GM12878 (cell line): ENCODE measurements around the gene WSCD1. TPM values are rescaled to one million over a fixed set of nuclear protein-coding genes. Genes with fewer than 3 reads are reported as not detected.

Source experiments
- ATAC-seq: fragments of 200-7000 bp; cut with Tn5 transposase; 3 replicates; pipeline ENCODE4 v1.9.1; 2020; ENCODE audit warnings: mild to moderate bottlenecking, moderate library complexity
- BruUV-seq: library from RNA; stranded (reverse); fragments of 400-500 nt; replicated peaks from 2 replicates; lab custom pipeline; 2021; lab: Mats Ljungman, UMichigan
- CTCF ChIA-PET: fragments of 300-600 bp; sonication (Branson Sonifier 250); formaldehyde crosslinking; extraction: SDS; loops from one replicate; lab custom pipeline; 2021; ENCODE audit warnings: inconsistent platforms; lab: Yijun Ruan, JAX
- POLR2A ChIA-PET: fragments of 350-600 bp; formaldehyde crosslinking; extraction: SDS; loops from one replicate; lab custom pipeline; 2021; ENCODE audit warnings: inconsistent platforms; lab: Charles Lee
- RAD21 ChIA-PET: fragments of 300-600 bp; sonication (Branson Sonifier 250); formaldehyde crosslinking; loops from one replicate; lab custom pipeline; 2023; ENCODE audit warnings: antibody characterized with exemption; ENCODE audit not compliant: unreplicated experiment; lab: Charles Lee
- SMC1A ChIA-PET: fragments of 300-600 bp; sonication (Branson Sonifier 250); formaldehyde crosslinking; loops from one replicate; lab custom pipeline; 2023; ENCODE audit not compliant: unreplicated experiment, uncharacterized antibody; lab: Charles Lee
- DNase-seq: peaks from one replicate; pipeline ENCODE4 v3.0.0-alpha.2; 2011; ENCODE audit warnings: low read depth, low spot score
- FAIRE-seq: peaks from 3 replicates; lab custom pipeline; 2011; peaks lifted over from hg19 to GRCh38; lab: Jason Lieb, UNC
- H2AFZ ChIP-seq: 2 replicates; pipeline ENCODE4 v1.6.0; 2011; ENCODE audit warnings: low read depth, low read length, control low read depth; ENCODE audit not compliant: control insufficient read depth
- H3K27ac ChIP-seq: 2 replicates; pipeline ENCODE4 v1.5.1; 2011; ENCODE audit warnings: control low read depth; ENCODE audit not compliant: control insufficient read depth, insufficient read depth
- H3K27me3 ChIP-seq, 2 experiments: replicated peaks in 1 of 2; 2 replicates each; pipeline versions ENCODE4 v1.6.0 to v1.6.1; 2011; ENCODE audit warnings: low read length in 1 of 2; ENCODE audit not compliant: control insufficient read depth in 2 of 2, insufficient read depth in 2 of 2
- H3K36me3 ChIP-seq, 2 experiments: 2 replicates each; pipeline ENCODE4 v1.5.1; 2011; ENCODE audit warnings: low read length in 1 of 2; ENCODE audit not compliant: control insufficient read depth in 2 of 2, insufficient read depth in 2 of 2
- H3K4me1 ChIP-seq: 2 replicates; pipeline ENCODE4 v1.6.1; 2011; ENCODE audit warnings: mild to moderate bottlenecking, low read length, moderate library complexity, mixed read lengths; ENCODE audit not compliant: control insufficient read depth, insufficient read depth
- H3K4me2 ChIP-seq: 2 replicates; pipeline ENCODE4 v1.6.0; 2011; ENCODE audit warnings: control low read depth; ENCODE audit not compliant: control insufficient read depth, insufficient read depth
- H3K4me3 ChIP-seq: fragments of 200-600 bp; sonication (generic); 2 replicates; pipeline ENCODE4 v1.5.1; 2016
- H3K79me2 ChIP-seq: 2 replicates; pipeline ENCODE4 v1.6.0; 2011; ENCODE audit warnings: low read length; ENCODE audit not compliant: control insufficient read depth, insufficient read depth
- H3K9ac ChIP-seq: 2 replicates; pipeline ENCODE4 v1.8.0; 2011; ENCODE audit warnings: low read length, control low read depth, mixed read lengths; ENCODE audit not compliant: control insufficient read depth, insufficient read depth
- H3K9me3 ChIP-seq: replicated peaks from 3 replicates; pipeline ENCODE4 v1.5.1; 2011; ENCODE audit warnings: mild to moderate bottlenecking, low read length; ENCODE audit not compliant: control insufficient read depth, insufficient read depth
- H4K20me1 ChIP-seq: 2 replicates; pipeline ENCODE4 v1.6.0; 2011; ENCODE audit not compliant: control insufficient read depth, insufficient read depth
- CBFB ChIP-seq: IDR thresholded peaks from 2 replicates; pipeline ENCODE4 v1.6.1; 2016; ENCODE audit warnings: antibody characterized with exemption, low read depth
- NFIC ChIP-seq: IDR thresholded peaks from 2 replicates; pipeline ENCODE4 v1.6.1; 2012; ENCODE audit warnings: low read depth, mild to moderate bottlenecking, inconsistent platforms, low read length, moderate library complexity
- RAD51 ChIP-seq: fragments of 450-650 bp; IDR thresholded peaks from 2 replicates; pipeline ENCODE4 v1.6.1; 2016; ENCODE audit warnings: moderate library complexity, mild to moderate bottlenecking, inconsistent platforms
- RELA ChIP-seq: fragments of 450-650 bp; IDR thresholded peaks from 2 replicates; pipeline ENCODE4 v1.8.0; 2014; ENCODE audit warnings: borderline replicate concordance; ENCODE audit not compliant: partially characterized antibody
- RFX5 ChIP-seq: IDR thresholded peaks from 2 replicates; pipeline ENCODE4 v1.6.1; 2011; ENCODE audit warnings: low read depth, low read length, improper control_type of control experiment
- ZNF274 ChIP-seq: IDR thresholded peaks from one replicate; pipeline ENCODE4 v1.8.0; 2011; ENCODE audit not compliant: insufficient read length, insufficient read depth
- WGBS: methylation state at CpG from one replicate; pipeline ENCODE4 v1.1.6; 2016; ENCODE audit warnings: low lambda C conversion rate; ENCODE audit not compliant: insufficient replicate concordance, insufficient coverage; ENCODE audit errors: missing lambda C conversion rate; 5-methylcytosine and 5-hydroxymethylcytosine counted together
- in situ Hi-C: fragments of 300-500 bp; cut with MboI; formaldehyde crosslinking; loops from 9 replicates; pipeline ENCODE4 v1.14.3; 2018; ENCODE audit warnings: mixed read lengths
- intact Hi-C: fragments of 100-400 bp; cut with micrococcal nuclease; formaldehyde crosslinking; loops from one replicate; pipeline ENCODE4 v1.14.2; 2022; ENCODE audit not compliant: unreplicated experiment
- polyA plus RNA-seq, 11 experiments: library from polyadenylated mRNA; depleted of rRNA in 4 of 11; unstranded in 6 of 11; stranded (reverse) in 5 of 11; fragments of >200 nt; fragmentation: Nextera tagmentation in 4 of 11; fragmentation: Illumina TruSeq in 1 of 11; extraction: Ambion mirVana in 4 of 11; extraction: Trizol in 1 of 11; gene quantifications; 1 replicate in 1 of 11; 2 replicates in 10 of 11; pipeline versions ENCODE4 v1.2.1 to v1.2.3, GENCODE V29; 2011 to 2016; ENCODE audit warnings: inconsistent platforms in 2 of 11, missing spikeins in 2 of 11, low read depth in 1 of 11
- total RNA-seq, 4 experiments: library from RNA; depleted of rRNA in 3 of 4; stranded (reverse); fragments of >200 nt in 3 of 4; fragmentation: Illumina TruSeq in 1 of 4; extraction: Trizol in 1 of 4; gene quantifications; 2 replicates each; pipeline versions ENCODE4 v1.2.1 to v1.2.3, GENCODE V29; 2013 to 2021
- TF ChIP-seq, protein P1 (sequence below): IDR thresholded peaks from 2 replicates; pipeline ENCODE4 v1.6.1; 2012; ENCODE audit warnings: low read depth, low read length, improper control_type of control experiment
- TF ChIP-seq, protein P2 (sequence below): IDR thresholded peaks from 2 replicates; pipeline ENCODE4 v1.6.1; 2011; ENCODE audit warnings: mild to moderate bottlenecking, low read depth, low read length, moderate library complexity; ENCODE audit not compliant: insufficient replicate concordance
- TF ChIP-seq, protein P3 (sequence below): fragments of 450-650 bp; IDR thresholded peaks from 2 replicates; pipeline ENCODE4 v1.6.1; 2017; ENCODE audit warnings: mild to moderate bottlenecking, moderate library complexity

The WSCD1 gene
- total and polyA plus RNA-seq, 10 of the 15 experiments (the other 5 are each of a cell fraction or from before 2014, with no cell fraction given) = 0.01 to 0.16 TPM; not detected in 8

DNA sequence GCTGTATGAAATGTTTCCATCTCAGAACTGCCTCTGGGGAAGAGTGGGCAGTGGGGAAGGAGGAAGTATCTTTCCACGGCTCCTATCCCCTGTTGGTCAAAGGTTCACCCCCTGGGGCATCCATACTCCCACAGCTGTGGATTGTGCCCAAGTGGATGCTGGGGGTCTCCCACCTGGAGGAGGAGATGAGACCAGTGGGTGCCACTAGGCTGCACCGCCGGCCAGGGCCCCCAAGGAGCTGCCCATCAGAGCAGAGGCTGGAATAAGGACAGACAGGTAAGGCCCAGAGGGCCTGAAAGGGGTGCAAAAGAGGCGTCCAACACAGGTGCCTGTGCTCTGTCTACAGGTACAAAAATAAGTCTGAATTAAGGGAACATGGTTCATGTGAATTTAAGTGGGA, 87.5 kb downstream of the WSCD1 start:
- H3K4me2 ChIP-seq = no peak overlapping the region
- FAIRE-seq = no peak
- H3K79me2 ChIP-seq = no peaks in the 10 kb centered on the region
- H4K20me1 ChIP-seq = no peaks in the 10 kb centered on the region
- H3K27me3 ChIP-seq = 0 out of 4 replicates have a peak, but pooled peaks cover 0 to 2% of the 10 kb centered on the region in 2 experiments
- in situ Hi-C loops = no loop called here
- no peak overlapping the region for H3K4me3 ChIP-seq
- DNase-seq = no peak
- no peak for ATAC-seq
- BruUV-seq = no TSS peak
- POLR2A ChIA-PET = no interaction called here
- H3K4me1 ChIP-seq = no peaks in the 10 kb centered on the region
- no peak overlapping the region for H3K9ac ChIP-seq
- no peaks in the 10 kb centered on the region for H3K9me3 ChIP-seq
- no peak overlapping the region for H2AFZ ChIP-seq
- RAD21 ChIA-PET = no interaction called here
- WGBS = 13% methylated on average over 4 of the region's 4 CpGs
- intact Hi-C loops = no loop called here
- SMC1A ChIA-PET = interaction anchor here (0.9 kb wide), 1 partner anchor 9 kb away, joined by 3 read pairs; no protein-coding TSS in a partner anchor
- no peaks in the 10 kb centered on the region for H3K36me3 ChIP-seq
- TF ChIP-seq, protein P1, sequence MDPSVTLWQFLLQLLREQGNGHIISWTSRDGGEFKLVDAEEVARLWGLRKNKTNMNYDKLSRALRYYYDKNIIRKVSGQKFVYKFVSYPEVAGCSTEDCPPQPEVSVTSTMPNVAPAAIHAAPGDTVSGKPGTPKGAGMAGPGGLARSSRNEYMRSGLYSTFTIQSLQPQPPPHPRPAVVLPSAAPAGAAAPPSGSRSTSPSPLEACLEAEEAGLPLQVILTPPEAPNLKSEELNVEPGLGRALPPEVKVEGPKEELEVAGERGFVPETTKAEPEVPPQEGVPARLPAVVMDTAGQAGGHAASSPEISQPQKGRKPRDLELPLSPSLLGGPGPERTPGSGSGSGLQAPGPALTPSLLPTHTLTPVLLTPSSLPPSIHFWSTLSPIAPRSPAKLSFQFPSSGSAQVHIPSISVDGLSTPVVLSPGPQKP = no peak
- TF ChIP-seq RELA (no peak), RAD51 (no peak), ZNF274 (no peak), NFIC (no peak), CBFB (no peak), RFX5 (no peak)
- TF ChIP-seq, protein P2, sequence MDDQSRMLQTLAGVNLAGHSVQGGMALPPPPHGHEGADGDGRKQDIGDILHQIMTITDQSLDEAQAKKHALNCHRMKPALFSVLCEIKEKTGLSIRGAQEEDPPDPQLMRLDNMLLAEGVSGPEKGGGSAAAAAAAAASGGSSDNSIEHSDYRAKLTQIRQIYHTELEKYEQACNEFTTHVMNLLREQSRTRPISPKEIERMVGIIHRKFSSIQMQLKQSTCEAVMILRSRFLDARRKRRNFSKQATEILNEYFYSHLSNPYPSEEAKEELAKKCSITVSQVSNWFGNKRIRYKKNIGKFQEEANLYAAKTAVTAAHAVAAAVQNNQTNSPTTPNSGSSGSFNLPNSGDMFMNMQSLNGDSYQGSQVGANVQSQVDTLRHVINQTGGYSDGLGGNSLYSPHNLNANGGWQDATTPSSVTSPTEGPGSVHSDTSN = no peak
- TF ChIP-seq, protein P3, sequence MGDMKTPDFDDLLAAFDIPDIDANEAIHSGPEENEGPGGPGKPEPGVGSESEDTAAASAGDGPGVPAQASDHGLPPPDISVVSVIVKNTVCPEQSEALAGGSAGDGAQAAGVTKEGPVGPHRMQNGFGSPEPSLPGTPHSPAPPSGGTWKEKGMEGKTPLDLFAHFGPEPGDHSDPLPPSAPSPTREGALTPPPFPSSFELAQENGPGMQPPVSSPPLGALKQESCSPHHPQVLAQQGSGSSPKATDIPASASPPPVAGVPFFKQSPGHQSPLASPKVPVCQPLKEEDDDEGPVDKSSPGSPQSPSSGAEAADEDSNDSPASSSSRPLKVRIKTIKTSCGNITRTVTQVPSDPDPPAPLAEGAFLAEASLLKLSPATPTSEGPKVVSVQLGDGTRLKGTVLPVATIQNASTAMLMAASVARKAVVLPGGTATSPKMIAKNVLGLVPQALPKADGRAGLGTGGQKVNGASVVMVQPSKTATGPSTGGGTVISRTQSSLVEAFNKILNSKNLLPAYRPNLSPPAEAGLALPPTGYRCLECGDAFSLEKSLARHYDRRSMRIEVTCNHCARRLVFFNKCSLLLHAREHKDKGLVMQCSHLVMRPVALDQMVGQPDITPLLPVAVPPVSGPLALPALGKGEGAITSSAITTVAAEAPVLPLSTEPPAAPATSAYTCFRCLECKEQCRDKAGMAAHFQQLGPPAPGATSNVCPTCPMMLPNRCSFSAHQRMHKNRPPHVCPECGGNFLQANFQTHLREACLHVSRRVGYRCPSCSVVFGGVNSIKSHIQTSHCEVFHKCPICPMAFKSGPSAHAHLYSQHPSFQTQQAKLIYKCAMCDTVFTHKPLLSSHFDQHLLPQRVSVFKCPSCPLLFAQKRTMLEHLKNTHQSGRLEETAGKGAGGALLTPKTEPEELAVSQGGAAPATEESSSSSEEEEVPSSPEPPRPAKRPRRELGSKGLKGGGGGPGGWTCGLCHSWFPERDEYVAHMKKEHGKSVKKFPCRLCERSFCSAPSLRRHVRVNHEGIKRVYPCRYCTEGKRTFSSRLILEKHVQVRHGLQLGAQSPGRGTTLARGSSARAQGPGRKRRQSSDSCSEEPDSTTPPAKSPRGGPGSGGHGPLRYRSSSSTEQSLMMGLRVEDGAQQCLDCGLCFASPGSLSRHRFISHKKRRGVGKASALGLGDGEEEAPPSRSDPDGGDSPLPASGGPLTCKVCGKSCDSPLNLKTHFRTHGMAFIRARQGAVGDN = no peak
- CTCF ChIA-PET = no interaction called here
- no peak overlapping the region for H3K27ac ChIP-seq
